Colon (tissue), 2 donors: ENCODE results near the gene PLEKHH1.

ENCODE experiments used
- FAIRE-seq: peaks from 2 replicates; lab custom pipeline; 2012; peaks lifted over from hg19 to GRCh38; lab: Jason Lieb, UNC
- donor health status: control.
- donor health status: control.

The PLEKHH1 gene

GRCh38 chr14:67532998-67533753 is at the start of gene PLEKHH1:
PLEKHH1 (plus strand) TSS chr14:67533290; CDS start chr14:67541868, 8,578 bp downstream.
- no peak for FAIRE-seq

GRCh38 chr14:67483579-67484285 is 49.4 kb upstream of the PLEKHH1 start:
- FAIRE-seq, result no peak

- FAIRE-seq, result no peak
Measured at GRCh38 chr14:67485501-67486095, 47.5 kb upstream of the PLEKHH1 start.

GRCh38 chr14:67486890-67487289 is 46.2 kb upstream of the PLEKHH1 start:
- FAIRE-seq, result no peak

GRCh38 chr14:67487332-67487731 is 45.8 kb upstream of the PLEKHH1 start:
- no peak for FAIRE-seq

- no peak for FAIRE-seq
Measured at GRCh38 chr14:67487937-67488893, 44.9 kb upstream of the PLEKHH1 start, which contains the start of gene TMEM229B. TMEM229B (minus strand) TSS chr14:67488721; CDS start chr14:67473923, 14,798 bp downstream.

- FAIRE-seq, result no peak
Measured at GRCh38 chr14:67490196-67490595, 42.9 kb upstream of the PLEKHH1 start.

- no peak for FAIRE-seq
Measured at GRCh38 chr14:67491285-67491684, 41.8 kb upstream of the PLEKHH1 start.

GRCh38 chr14:67491741-67492507 is 41.2 kb upstream of the PLEKHH1 start:
- FAIRE-seq, result no peak

GRCh38 chr14:67492538-67492937 is 40.6 kb upstream of the PLEKHH1 start:
- no peak for FAIRE-seq

- no peak for FAIRE-seq
Measured at GRCh38 chr14:67493092-67493717, 39.9 kb upstream of the PLEKHH1 start.

- FAIRE-seq, result no peak
Measured at GRCh38 chr14:67495827-67496226, 37.3 kb upstream of the PLEKHH1 start.

GRCh38 chr14:67497216-67497615 is 35.9 kb upstream of the PLEKHH1 start:
- no peak for FAIRE-seq

- no peak for FAIRE-seq
Measured at GRCh38 chr14:67497716-67498115, 35.4 kb upstream of the PLEKHH1 start.

- no peak for FAIRE-seq
Measured at GRCh38 chr14:67500981-67501380, 32.1 kb upstream of the PLEKHH1 start.

GRCh38 chr14:67501670-67502069 is 31.4 kb upstream of the PLEKHH1 start:
- no peak for FAIRE-seq

GRCh38 chr14:67502867-67503266 is 30.2 kb upstream of the PLEKHH1 start:
- no peak for FAIRE-seq

GRCh38 chr14:67503331-67503730 is 29.8 kb upstream of the PLEKHH1 start:
- FAIRE-seq, result no peak

GRCh38 chr14:67505254-67505653 is 27.8 kb upstream of the PLEKHH1 start:
- no peak for FAIRE-seq

- FAIRE-seq, result no peak
Measured at GRCh38 chr14:67508956-67509355, 24.1 kb upstream of the PLEKHH1 start.

- no peak for FAIRE-seq
Measured at GRCh38 chr14:67510121-67510520, 23.0 kb upstream of the PLEKHH1 start.
